NCI-H1930 (cell line): ENCODE results near the gene CHCHD6.

Experiments
- DNase-seq, 2 experiments: peaks; one replicate each; lab custom pipeline; 2025; lab: John Stamatoyannopoulos, UW

Gene CHCHD6

GRCh38 chr3:126959921-126960603 is 256.0 kb downstream of the CHCHD6 start:
- DNase-seq = no peak

GRCh38 chr3:126960604-126960995 is 256.6 kb downstream of the CHCHD6 start:
- DNase-seq = no peak

GRCh38 chr3:126961191-126961790 is 257.3 kb downstream of the CHCHD6 start:
- no peak for DNase-seq

GRCh38 chr3:126961791-126962461 is 257.9 kb downstream of the CHCHD6 start:
- DNase-seq = no peak

- no peak for DNase-seq
Measured at GRCh38 chr3:126962756-126963155, 258.7 kb downstream of the CHCHD6 start.

GRCh38 chr3:126963261-126964190 is 259.5 kb downstream of the CHCHD6 start:
- no peak for DNase-seq

GRCh38 chr3:126964261-126964660 is 260.2 kb downstream of the CHCHD6 start:
- DNase-seq = no peak

- DNase-seq = no peak
Measured at GRCh38 chr3:126964950-126965349, 260.9 kb downstream of the CHCHD6 start.

GRCh38 chr3:126965526-126966080 is 261.6 kb downstream of the CHCHD6 start:
- no peak for DNase-seq

GRCh38 chr3:126967386-126967785 is 263.3 kb downstream of the CHCHD6 start:
- DNase-seq = no peak

GRCh38 chr3:126968391-126969390 is 264.7 kb downstream of the CHCHD6 start:
- no peak for DNase-seq

- DNase-seq = no peak
Measured at GRCh38 chr3:126969586-126969985, 265.5 kb downstream of the CHCHD6 start.

- no peak for DNase-seq
Measured at GRCh38 chr3:126970101-126970500, 266.1 kb downstream of the CHCHD6 start.

- no peak for DNase-seq
Measured at GRCh38 chr3:126970921-126971320, 266.9 kb downstream of the CHCHD6 start.

GRCh38 chr3:126971891-126972351 is 267.9 kb downstream of the CHCHD6 start:
- no peak for DNase-seq

GRCh38 chr3:126972866-126973265 is 268.8 kb downstream of the CHCHD6 start:
- DNase-seq = no peak

GRCh38 chr3:126973814-126974213 is 269.8 kb downstream of the CHCHD6 start:
- DNase-seq = no peak

- DNase-seq = no peak
Measured at GRCh38 chr3:126974756-126975155, 270.7 kb downstream of the CHCHD6 start.

GRCh38 chr3:126976906-126977305 is 272.9 kb downstream of the CHCHD6 start:
- DNase-seq = no peak

- DNase-seq = no peak
Measured at GRCh38 chr3:126977821-126978220, 273.8 kb downstream of the CHCHD6 start.

- no peak for DNase-seq
Measured at GRCh38 chr3:126978291-126978690, 274.3 kb downstream of the CHCHD6 start.
